Measurements from ENCODE around the gene TTF2. TPM values are rescaled to one million over a fixed set of nuclear protein-coding genes. Genes with fewer than 3 reads are reported as not detected.

The TTF2 gene
- total RNA-seq, 1 donor from 2014 or later: 17.0 TPM

GRCh38 chr1:117046781-117047180, 13.3 kb upstream of the TTF2 start:
- DNase-seq: no peak

GRCh38 chr1:117047271-117047670, 12.9 kb upstream of the TTF2 start:
- no peak for DNase-seq

- no peak for DNase-seq
Measured at GRCh38 chr1:117049857-117050256, 10.3 kb upstream of the TTF2 start.

- DNase-seq: no peak
Measured at GRCh38 chr1:117051224-117052064, 8.7 kb upstream of the TTF2 start.

- DNase-seq: no peak
Measured at GRCh38 chr1:117054068-117054467, 6.1 kb upstream of the TTF2 start.

GRCh38 chr1:117058810-117059209, 1.3 kb upstream of the TTF2 start:
- no peak for DNase-seq

- DNase-seq: no peak
Measured at GRCh38 chr1:117059334-117059677, 820 bp upstream of the TTF2 start.

GRCh38 chr1:117060441-117061317, 553 bp downstream of the TTF2 start:
- DNase-seq: peak; percentile 28

- DNase-seq: no peak
Measured at GRCh38 chr1:117061986-117062415, 1.9 kb downstream of the TTF2 start.

GRCh38 chr1:117066367-117066766, 6.2 kb downstream of the TTF2 start:
- no peak for DNase-seq

GRCh38 chr1:117067533-117068370, 7.6 kb downstream of the TTF2 start:
- peak; percentile 47 for DNase-seq

- no peak for DNase-seq
Measured at GRCh38 chr1:117068580-117068979, 8.5 kb downstream of the TTF2 start.

- DNase-seq: no peak
Measured at GRCh38 chr1:117069220-117069844, 9.2 kb downstream of the TTF2 start.

GRCh38 chr1:117070124-117070523, 10.0 kb downstream of the TTF2 start:
- no peak for DNase-seq

- no peak for DNase-seq
Measured at GRCh38 chr1:117076648-117077047, 16.5 kb downstream of the TTF2 start.

GRCh38 chr1:117077267-117077666, 17.1 kb downstream of the TTF2 start:
- DNase-seq: no peak

- no peak for DNase-seq
Measured at GRCh38 chr1:117079737-117080136, 19.6 kb downstream of the TTF2 start.

- DNase-seq: no peak
Measured at GRCh38 chr1:117084231-117084630, 24.1 kb downstream of the TTF2 start.

- no peak for DNase-seq
Measured at GRCh38 chr1:117087686-117088085, 27.6 kb downstream of the TTF2 start.

- DNase-seq: no peak
Measured at GRCh38 chr1:117089996-117090395, 29.9 kb downstream of the TTF2 start.

GRCh38 chr1:117092594-117092993, 32.5 kb downstream of the TTF2 start:
- DNase-seq: no peak

GRCh38 chr1:117093091-117093534, 33.0 kb downstream of the TTF2 start:
- peak; percentile 81 for DNase-seq
